HL-60/S4 treated with phorbol 12-myristate 13-acetate at 8.2 ng/mL for 4 days and 3 days (cell line): ENCODE measurements around the gene AKT1S1.
"Not testable (repeated sequence)": the region's sequence is repeated elsewhere in the genome, so short reads cannot be mapped to it uniquely, and the experiment has no call there.

Source experiments
- in situ Hi-C: fragments of 300-500 bp; cut with MboI; formaldehyde crosslinking; loops from 2 replicates; pipeline ENCODE4 v1.15.0; 2022; ENCODE audit warnings: low sequenced_read_pairs

AKT1S1 gene

DNA sequence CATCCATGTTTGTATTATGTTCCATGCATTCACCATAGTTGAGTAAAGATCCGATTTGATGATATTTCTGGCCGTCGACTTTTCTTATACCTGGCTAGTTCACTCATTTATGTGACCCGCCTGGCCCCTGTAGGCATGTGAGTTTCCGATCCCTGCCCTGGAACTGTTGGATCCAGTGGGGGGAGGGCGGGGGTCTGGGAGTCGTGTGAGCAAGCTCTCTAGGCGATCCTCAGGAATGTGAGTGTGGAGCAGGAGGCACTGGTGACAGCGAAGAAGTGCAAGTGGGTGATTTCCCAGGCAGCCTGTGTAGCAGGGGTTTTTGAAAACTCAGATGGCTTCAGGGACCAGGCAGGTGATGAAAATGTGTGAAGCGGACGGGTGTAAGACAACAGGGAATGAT is 36.8 kb downstream of the AKT1S1 start:
- in situ Hi-C loops = no loop called here

GRCh38 chr19:49839713-49840112 is 37.4 kb downstream of the AKT1S1 start:
- in situ Hi-C loops = no loop called here

GRCh38 chr19:49838885-49839588 is 38.1 kb downstream of the AKT1S1 start:
- in situ Hi-C loops = no loop called here

GRCh38 chr19:49837425-49837824 is 39.7 kb downstream of the AKT1S1 start:
- in situ Hi-C loops = no loop called here

GRCh38 chr19:49837009-49837310 is 40.2 kb downstream of the AKT1S1 start:
- in situ Hi-C loops = no loop called here

- in situ Hi-C loops = no loop called here
These were observed 40.8 kb downstream of the AKT1S1 start for GRCh38 chr19:49836176-49837008.

GRCh38 chr19:49835562-49835961 is 41.6 kb downstream of the AKT1S1 start:
- in situ Hi-C loops = no loop called here

GRCh38 chr19:49833599-49833998 is 43.6 kb downstream of the AKT1S1 start:
- in situ Hi-C loops = no loop called here

GRCh38 chr19:49832556-49832955 is 44.6 kb downstream of the AKT1S1 start:
- in situ Hi-C loops = no loop called here

DNA sequence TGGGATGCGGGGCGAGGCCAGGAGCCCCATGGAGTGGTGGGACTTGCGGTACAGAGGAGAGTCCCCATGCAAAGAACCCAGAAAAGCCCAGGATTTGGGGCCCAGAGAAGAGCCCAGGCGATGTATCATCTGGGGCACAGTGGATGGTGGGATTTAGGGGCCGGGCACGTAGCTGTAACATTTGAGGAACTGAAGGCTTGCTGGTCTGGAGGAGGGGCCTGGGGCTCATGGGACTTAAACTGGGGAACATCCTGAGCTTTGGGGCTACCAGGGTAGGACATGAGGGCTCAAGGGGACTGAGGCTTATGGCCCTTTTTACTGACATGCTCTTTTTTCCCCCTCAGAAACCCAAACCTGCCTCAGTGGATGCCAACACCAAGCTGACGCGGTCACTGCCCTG is 45.6 kb downstream of the AKT1S1 start:
- in situ Hi-C loops = no loop called here

DNA sequence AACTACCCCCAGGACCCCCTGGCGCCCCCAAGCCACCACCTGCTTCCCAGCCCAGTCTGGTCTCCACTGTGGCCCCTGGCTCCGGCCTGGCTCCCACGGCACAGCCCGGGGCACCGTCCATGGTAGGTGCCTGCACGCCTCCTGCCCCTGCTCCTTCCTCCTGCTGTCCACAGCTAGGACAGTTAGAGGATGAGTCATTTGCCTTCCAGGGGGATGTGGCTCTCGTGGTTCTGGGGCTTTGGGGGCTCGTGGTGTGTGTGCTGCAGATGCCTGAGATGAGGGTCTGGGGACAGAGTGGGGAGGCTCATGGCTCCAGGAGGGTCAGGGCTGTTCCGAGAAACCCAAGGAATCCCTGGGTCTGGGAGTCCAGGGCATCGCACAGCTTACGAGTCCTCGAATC is 46.4 kb downstream of the AKT1S1 start:
- in situ Hi-C loops = no loop called here

- in situ Hi-C loops = no loop called here
These were observed 47.4 kb downstream of the AKT1S1 start for GRCh38 chr19:49829721-49830120.

DNA sequence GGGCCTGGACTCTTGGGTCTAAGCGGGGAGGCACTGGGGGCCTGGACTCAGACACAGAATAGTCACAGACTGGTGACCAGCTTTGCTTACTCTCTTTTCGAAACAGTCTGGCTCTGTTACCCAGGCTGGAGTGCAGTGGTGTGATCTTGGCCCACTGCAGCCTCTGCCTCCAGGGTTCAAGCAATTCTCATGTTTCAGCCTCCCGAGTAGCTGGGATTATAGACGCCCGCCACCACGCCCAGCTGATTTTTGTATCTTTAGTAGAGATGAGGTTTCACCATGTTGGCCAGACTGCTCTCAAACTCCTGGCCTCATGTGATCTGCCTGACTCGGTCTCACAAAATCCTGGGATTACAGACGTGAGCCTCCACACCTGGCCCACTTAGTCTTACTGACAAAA is 48.0 kb downstream of the AKT1S1 start:
- in situ Hi-C loops = no loop called here

- in situ Hi-C loops = no loop called here
These were observed 50.1 kb downstream of the AKT1S1 start for GRCh38 chr19:49827034-49827433.

GRCh38 chr19:49824662-49825061 is 52.5 kb downstream of the AKT1S1 start:
- in situ Hi-C loops = no loop called here

DNA sequence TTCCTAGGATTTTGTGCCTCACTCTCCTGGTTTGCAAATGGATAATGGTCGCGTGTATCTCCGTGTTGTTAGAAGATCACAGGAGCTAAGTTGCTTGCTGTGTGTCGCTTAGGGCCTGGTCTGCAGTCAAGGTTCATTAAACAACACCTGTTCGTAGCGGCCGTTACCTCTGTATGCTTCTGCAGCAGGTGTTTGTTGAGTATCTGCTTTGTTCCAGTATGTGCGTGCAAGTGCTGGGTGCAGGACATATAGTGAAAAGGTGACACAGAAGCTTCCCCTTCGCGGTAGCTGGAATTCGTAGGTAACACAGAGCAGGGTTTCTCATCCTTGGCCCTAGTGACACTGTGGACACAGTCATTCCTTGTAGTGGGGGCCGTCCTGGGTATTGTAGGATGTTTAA is 53.7 kb downstream of the AKT1S1 start:
- in situ Hi-C loops = no loop called here

DNA sequence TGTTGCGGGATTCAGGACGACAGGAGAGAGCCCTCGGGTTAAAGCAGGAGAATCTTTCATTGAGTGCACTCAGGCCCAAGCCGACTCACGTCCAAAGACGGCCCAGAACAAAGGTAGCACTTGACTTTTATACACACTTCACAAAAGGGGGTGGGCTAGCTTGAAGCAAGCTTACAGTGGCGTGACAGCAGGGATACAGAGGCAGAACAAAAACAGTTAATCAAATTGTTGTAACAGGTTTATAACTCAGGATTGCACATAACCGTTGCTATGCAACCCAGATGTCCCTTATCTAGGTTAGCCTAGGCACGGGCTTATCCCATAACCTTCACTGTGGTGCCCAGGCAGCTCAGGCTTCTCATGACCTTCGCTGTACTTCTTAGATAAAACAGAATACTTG is 57.0 kb downstream of the AKT1S1 start:
- in situ Hi-C loops = no loop called here

- in situ Hi-C loops = not testable (repeated sequence)
These were observed 57.6 kb downstream of the AKT1S1 start for GRCh38 chr19:49819452-49820115.
